CD4-positive, alpha-beta T cell treated with Interferon alpha-2 for 1 hour (primary cell): ENCODE results near the gene SEPSECS.

ENCODE experiments used
- DNase-seq, 2 donors: peaks; one replicate each; pipeline ENCODE4 v3.0.0-alpha.2; 2020 to 2022

SEPSECS gene

GRCh38 chr4:25078523-25078922 is 81.7 kb downstream of the SEPSECS start:
- no peak for DNase-seq

DNA sequence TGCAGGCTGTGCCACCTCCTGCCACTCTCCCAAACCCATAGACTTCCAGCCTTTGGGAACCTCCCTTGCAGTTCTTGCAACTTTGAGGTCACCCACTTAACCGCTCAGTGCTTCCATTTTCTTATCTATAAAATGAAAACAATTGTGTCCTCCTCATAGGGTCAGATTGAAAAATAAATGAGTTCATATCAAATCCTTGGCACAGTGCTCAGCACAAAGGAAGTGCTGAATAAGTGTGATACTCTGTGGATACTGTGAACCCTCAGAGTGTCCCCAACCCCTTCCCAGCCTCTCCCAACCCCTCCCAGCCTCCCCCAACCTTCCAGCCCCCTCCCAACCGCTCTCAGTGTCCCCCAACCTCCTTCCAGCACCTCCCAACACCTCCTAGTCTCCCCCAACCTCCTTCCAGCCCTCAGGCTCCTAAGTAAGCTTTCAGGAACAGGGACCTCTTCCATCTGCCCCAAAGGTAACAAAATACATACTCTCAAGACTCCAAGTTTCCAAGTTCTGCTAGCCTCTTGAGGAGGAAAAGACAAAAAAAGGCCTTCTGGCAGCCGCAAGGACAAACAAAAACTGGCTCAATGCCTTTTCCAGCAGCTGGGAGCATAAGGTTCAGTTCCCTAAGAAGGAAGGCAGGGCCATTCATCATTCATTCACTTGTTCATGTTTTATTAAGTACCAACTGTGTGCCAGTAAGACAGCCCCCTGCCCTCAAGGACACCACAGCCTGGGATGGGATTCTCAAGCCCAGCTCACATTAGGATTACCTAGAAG is 83.4 kb downstream of the SEPSECS start:
- no peak for DNase-seq

DNA sequence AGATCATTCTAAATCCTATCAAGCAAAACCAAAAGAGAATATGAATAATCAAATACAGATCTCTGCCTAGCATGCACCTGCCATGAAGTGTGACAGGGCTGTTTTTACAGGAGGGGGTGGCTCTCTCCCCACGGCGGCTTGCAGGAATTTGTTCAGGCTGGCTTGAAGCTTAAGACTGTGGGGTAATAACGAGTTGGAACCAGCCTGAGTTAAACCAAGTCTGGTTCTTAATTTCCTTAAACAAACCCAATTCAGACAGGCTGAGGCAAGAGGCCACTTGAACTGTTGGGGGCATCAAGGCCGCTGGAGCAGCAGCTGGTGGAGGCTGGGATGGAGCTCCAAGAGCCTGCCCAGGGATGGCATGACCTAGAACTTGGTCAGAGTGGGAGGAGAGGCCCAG is 84.4 kb downstream of the SEPSECS start:
- DNase-seq, result no peak

DNA sequence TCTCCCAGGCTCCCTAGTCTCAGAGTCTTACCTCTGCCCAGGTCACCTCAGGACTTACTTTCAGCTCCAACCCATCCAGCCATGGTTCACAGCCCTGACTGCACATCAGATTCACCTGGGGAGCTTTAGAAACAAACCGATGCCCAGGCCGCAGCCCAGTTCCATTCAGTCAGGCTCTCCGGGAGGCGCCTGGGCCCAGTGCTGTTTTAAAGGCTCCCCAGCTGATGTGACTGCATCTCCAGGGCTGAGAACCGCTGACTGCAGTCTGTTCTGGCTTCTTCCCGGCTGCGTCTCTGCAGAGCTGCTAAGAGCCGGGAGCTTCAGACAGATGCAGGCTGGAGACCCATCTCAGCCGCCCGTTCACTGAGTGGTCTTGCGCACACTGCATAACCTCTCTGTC is 85.1 kb downstream of the SEPSECS start:
- no peak for DNase-seq

GRCh38 chr4:25070545-25070944 is 89.7 kb downstream of the SEPSECS start:
- DNase-seq, result no peak
